ENCODE measurements around the gene ZNF792.
A peak's percentile ranks its signal among the peaks of the same experiment; 100 is the strongest.

GRCh38 chr19:34994643-34995541 is 30.9 kb upstream of the ZNF792 start:
- TF ChIP-seq CTCF (IDR thresholded peaks at IDR 0.05 in 4 of 5, conservative IDR thresholded peaks at IDR 0.05 in 1 of 5) (no peak), POLR2A (IDR thresholded peaks at IDR 0.05) (peak in 1 of 2 donors; percentile 66)

Measured in gastrocnemius medialis (tissue), 4 donors.